Lower leg skin (tissue), 4 donors: ENCODE results near the gene RLN2. TPM values are rescaled to one million over a fixed set of nuclear protein-coding genes. Genes with fewer than 3 reads are reported as not detected.
"Not testable (repeated sequence)": the region's sequence is repeated elsewhere in the genome, so short reads cannot be mapped to it uniquely, and the experiment has no call there.

ENCODE experiments used
- DNase-seq, 2 donors: peaks; one replicate each; pipeline ENCODE4 v3.0.0-alpha.2; 2019; ENCODE audit warnings: low spot score in 2 of 2
- H3K4me3 ChIP-seq: fragments of 200-600 bp; sonication (generic); 2 replicates; pipeline ENCODE4 v1.5.1; 2017; ENCODE audit warnings: mild to moderate bottlenecking, low read depth; ENCODE audit not compliant: poor library complexity, severe bottlenecking
- CTCF ChIP-seq, 3 donors: fragments of 450-650 bp; IDR thresholded peaks; one replicate each; pipeline ENCODE4 v1.5.1; 2016; ENCODE audit warnings: antibody characterized with exemption in 3 of 3, mild to moderate bottlenecking in 3 of 3, moderate library complexity in 2 of 3
- POLR2A ChIP-seq, 2 donors: fragments of 450-650 bp; IDR thresholded peaks; one replicate each; pipeline ENCODE4 v1.6.1; 2016 to 2017; ENCODE audit warnings: antibody characterized with exemption in 2 of 2, mild to moderate bottlenecking in 1 of 2, moderate library complexity in 1 of 2
- WGBS, 2 donors: methylation state at CpG; one replicate each; pipeline ENCODE4 v1.1.5; 2018; 5-methylcytosine and 5-hydroxymethylcytosine counted together
- intact Hi-C: fragments of 100-400 bp; cut with DNase I; formaldehyde crosslinking; loops from one replicate; pipeline ENCODE4 v1.15.0; 2023; ENCODE audit warnings: low total_unique reads
- total RNA-seq, 4 donors: library from RNA; depleted of rRNA; stranded (reverse); fragments of >200 nt; gene quantifications; one replicate each; pipeline ENCODE4 v1.1.0, GENCODE V29; 2016

The RLN2 gene
- total RNA-seq, 4 donors from 2014 or later: not detected

- H3K4me3 ChIP-seq: no peak overlapping the region
- TF ChIP-seq POLR2A (IDR thresholded peaks at IDR 0.05) (no peak), CTCF (IDR thresholded peaks at IDR 0.05) (no peak)
- DNase-seq: no peak
- WGBS, 2 donors: 72% methylated on average over 10 of the region's 10 CpGs
- intact Hi-C loops: no loop called here
Measured at GRCh38 chr9:5326893-5327548, 22.5 kb upstream of the RLN2 start.

GRCh38 chr9:5326187-5326586 lies 21.7 kb upstream of the RLN2 start:
- DNase-seq: no peak
- intact Hi-C loops: no loop called here
- no peak overlapping the region for H3K4me3 ChIP-seq
- TF ChIP-seq CTCF (IDR thresholded peaks at IDR 0.05): no peak
- no peak for TF ChIP-seq POLR2A (IDR thresholded peaks at IDR 0.05)

DNA sequence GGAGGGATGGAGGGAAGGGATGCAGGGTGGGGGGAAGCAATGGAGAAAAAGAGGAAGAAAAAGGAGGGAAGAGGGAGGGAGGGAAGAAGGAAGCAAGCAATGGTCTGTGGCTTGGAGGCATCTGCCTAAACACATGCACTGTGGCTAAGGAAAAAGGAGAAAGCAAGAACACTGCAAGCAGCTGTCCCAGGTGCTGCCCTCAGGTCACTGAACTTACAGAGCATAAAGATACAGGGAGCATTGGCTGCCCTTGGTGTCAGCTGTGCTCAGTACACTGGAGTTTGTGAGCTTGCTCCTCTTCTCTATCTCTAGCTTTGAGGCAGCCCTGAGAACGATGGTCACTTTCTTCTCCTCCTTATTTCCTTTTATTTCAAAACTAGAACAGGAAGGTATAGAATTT lies 17.1 kb upstream of the RLN2 start:
- DNase-seq, H3K4me3 ChIP-seq, intact Hi-C loops: not testable (repeated sequence)
- 77 to 80% methylated on average over 1 of the region's 1 CpG for WGBS, 2 donors

DNA sequence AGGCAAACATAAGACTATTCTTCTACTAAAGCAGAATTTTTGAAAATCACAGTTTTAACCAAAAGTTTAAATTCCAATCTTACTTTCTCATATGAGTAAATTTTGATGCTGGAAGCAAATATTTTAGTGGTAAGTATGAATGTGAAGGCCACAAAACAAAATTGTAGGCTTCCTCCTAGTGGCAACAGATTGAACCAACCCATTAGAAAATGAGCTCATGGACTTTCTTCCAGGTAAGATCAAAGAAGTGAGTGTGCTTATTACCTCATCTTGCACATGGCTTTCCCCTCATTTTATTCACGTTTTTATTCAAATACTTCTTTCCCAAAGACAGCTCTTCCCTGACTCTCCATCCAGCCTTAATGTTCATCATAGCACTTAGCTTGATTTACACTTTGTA lies 16.5 kb upstream of the RLN2 start:
- 29 to 36% methylated on average over 1 of the region's 1 CpG for WGBS, 2 donors
- DNase-seq: no peak
- intact Hi-C loops: no loop called here
- no peak overlapping the region for H3K4me3 ChIP-seq
- TF ChIP-seq CTCF (IDR thresholded peaks at IDR 0.05) (no peak), POLR2A (IDR thresholded peaks at IDR 0.05) (no peak)

GRCh38 chr9:5316406-5316805 lies 11.9 kb upstream of the RLN2 start:
- H3K4me3 ChIP-seq, intact Hi-C loops, DNase-seq: not testable (repeated sequence)
- 97 to 100% methylated on average over 1 of the region's 1 CpG for WGBS, 2 donors

- WGBS, 2 donors: 67 to 68% methylated on average over 4 of the region's 4 CpGs
- no peak for TF ChIP-seq CTCF (IDR thresholded peaks at IDR 0.05)
- no peak for TF ChIP-seq POLR2A (IDR thresholded peaks at IDR 0.05)
- intact Hi-C loops: no loop called here
- no peak overlapping the region for H3K4me3 ChIP-seq
- DNase-seq: no peak
Measured at GRCh38 chr9:5315187-5315923, 10.8 kb upstream of the RLN2 start.

GRCh38 chr9:5310851-5311250 lies 6.3 kb upstream of the RLN2 start:
- no peak overlapping the region for H3K4me3 ChIP-seq
- no peak for TF ChIP-seq POLR2A (IDR thresholded peaks at IDR 0.05)
- TF ChIP-seq CTCF (IDR thresholded peaks at IDR 0.05): no peak
- no peak for DNase-seq
- intact Hi-C loops: no loop called here
